Neural cell (in vitro differentiated cells): ENCODE measurements around the gene SLC12A7. TPM values are rescaled to one million over a fixed set of nuclear protein-coding genes. Genes with fewer than 3 reads are reported as not detected.

ENCODE experiments used
- H2AFZ ChIP-seq: fragments of 200-600, 300-800 bp; sonication (generic), shearing (Covaris generic); 2 replicates; pipeline ENCODE4 v1.6.0; 2014; ENCODE audit warnings: low read depth, mild to moderate bottlenecking, antibody characterized with exemption, low read length, moderate library complexity
- H3F3A ChIP-seq: fragments of 200-600 bp; shearing (Covaris generic); 2 replicates; pipeline ENCODE4 v1.6.1; 2016; ENCODE audit warnings: mild to moderate bottlenecking, moderate library complexity, mixed read lengths, antibody characterized with exemption, low read length; ENCODE audit not compliant: insufficient read depth, poor library complexity, severe bottlenecking
- H3K27ac ChIP-seq: fragments of 200-600, 300-800 bp; sonication (generic), shearing (Covaris generic); 2 replicates; pipeline ENCODE4 v1.5.1; 2014; ENCODE audit warnings: mild to moderate bottlenecking, low read length, moderate library complexity
- H3K27me3 ChIP-seq: fragments of 300-800, 200-600 bp; sonication (generic), shearing (Covaris generic); 2 replicates; pipeline ENCODE4 v1.6.0; 2014; ENCODE audit warnings: mild to moderate bottlenecking, low read depth, low read length, moderate library complexity; ENCODE audit not compliant: insufficient read depth
- H3K36me3 ChIP-seq: fragments of 300-800, 200-600 bp; sonication (generic), shearing (Covaris generic); 2 replicates; pipeline ENCODE4 v1.5.1; 2014; ENCODE audit warnings: mild to moderate bottlenecking, antibody characterized with exemption, low read length, moderate library complexity; ENCODE audit not compliant: insufficient read depth
- H3K4me2 ChIP-seq: fragments of 300-800, 200-600 bp; sonication (generic), shearing (Covaris generic); 2 replicates; pipeline ENCODE4 v1.6.0; 2014; ENCODE audit warnings: mild to moderate bottlenecking, low read length
- H3K4me3 ChIP-seq: fragments of 300-800, 200-600 bp; sonication (generic), shearing (Covaris generic); 2 replicates; pipeline ENCODE4 v1.5.1; 2014; ENCODE audit warnings: mild to moderate bottlenecking, low read length, moderate library complexity
- H3K79me2 ChIP-seq: fragments of 200-600 bp; shearing (Covaris generic); replicated peaks from 2 replicates; pipeline ENCODE4 v1.6.0; 2014; ENCODE audit warnings: mild to moderate bottlenecking, low read length, moderate library complexity; ENCODE audit not compliant: insufficient read depth
- H3K9ac ChIP-seq: fragments of 300-800, 200-600 bp; sonication (generic), shearing (Covaris generic); 2 replicates; pipeline ENCODE4 v1.6.1; 2016; ENCODE audit warnings: mild to moderate bottlenecking, low read length, mixed read lengths
- H3K9me2 ChIP-seq: fragments of 200-600 bp; shearing (Covaris generic); 2 replicates; pipeline ENCODE4 v1.6.1; 2016; ENCODE audit warnings: mild to moderate bottlenecking, low read length, mixed read lengths; ENCODE audit not compliant: insufficient read depth
- H3K9me3 ChIP-seq: fragments of 200-600, 300-800 bp; sonication (generic), shearing (Covaris generic); 2 replicates; pipeline ENCODE4 v1.6.1; 2016; ENCODE audit warnings: mild to moderate bottlenecking, mixed run types, low read length, moderate library complexity, mixed read lengths
- H4K20me1 ChIP-seq: fragments of 200-600 bp; shearing (Covaris generic); 2 replicates; pipeline ENCODE4 v1.6.1; 2016; ENCODE audit warnings: mild to moderate bottlenecking, mixed run types; ENCODE audit not compliant: insufficient read depth
- CTCF ChIP-seq: fragments of 450-650 bp; IDR thresholded peaks from 2 replicates; pipeline ENCODE4 v1.5.1; 2014; ENCODE audit warnings: antibody characterized with exemption, mild to moderate bottlenecking, moderate library complexity; ENCODE audit not compliant: poor library complexity, severe bottlenecking
- EP300 ChIP-seq: fragments of 450-650 bp; conservative IDR thresholded peaks from 2 replicates; pipeline ENCODE4 v1.6.1; 2014; ENCODE audit warnings: antibody characterized with exemption, mild to moderate bottlenecking, moderate library complexity; ENCODE audit not compliant: poor library complexity, severe bottlenecking
- EZH2 ChIP-seq: fragments of 200-600, 300-800 bp; shearing (Covaris generic), sonication (generic); IDR thresholded peaks from 2 replicates; pipeline ENCODE4 v1.6.1; 2014; ENCODE audit warnings: antibody characterized with exemption, low read length, borderline replicate concordance, mild to moderate bottlenecking; ENCODE audit not compliant: insufficient read depth, poor library complexity, severe bottlenecking
- MXI1 ChIP-seq: fragments of 450-650 bp; conservative IDR thresholded peaks from 2 replicates; pipeline ENCODE4 v1.6.1; 2014; ENCODE audit warnings: antibody characterized with exemption, mild to moderate bottlenecking; ENCODE audit not compliant: poor library complexity, severe bottlenecking
- POLR2AphosphoS5 ChIP-seq: IDR thresholded peaks from 2 replicates; pipeline ENCODE4 v1.6.1; 2012
- RAD21 ChIP-seq: fragments of 450-650 bp; conservative IDR thresholded peaks from 2 replicates; pipeline ENCODE4 v1.6.1; 2014; ENCODE audit warnings: antibody characterized with exemption, mild to moderate bottlenecking, moderate library complexity
- REST ChIP-seq: IDR thresholded peaks from 2 replicates; pipeline ENCODE4 v1.6.1; 2012; ENCODE audit warnings: borderline replicate concordance
- SMC3 ChIP-seq: fragments of 450-650 bp; conservative IDR thresholded peaks from 2 replicates; pipeline ENCODE4 v1.6.1; 2014; ENCODE audit warnings: antibody characterized with exemption, mild to moderate bottlenecking, moderate library complexity; ENCODE audit not compliant: poor library complexity
- TAF1 ChIP-seq: IDR thresholded peaks from 2 replicates; pipeline ENCODE4 v1.6.1; 2012; ENCODE audit warnings: low read depth
- polyA plus RNA-seq: library from polyadenylated mRNA; depleted of rRNA; stranded (reverse); fragments of >200 nt; gene quantifications from 2 replicates; pipeline ENCODE4 v1.2.3, GENCODE V29; 2014

SLC12A7 gene
- polyA plus RNA-seq, 1 donor from 2014 or later, result 4.5 TPM

GRCh38 chr5:1065143-1065750 is 46.6 kb downstream of the SLC12A7 start:
- Histone ChIP-seq H4K20me1 (no peaks in the 10 kb centered on the region), H3K27me3 (no peaks in the 10 kb centered on the region), H3F3A (no peaks in the 10 kb centered on the region), H3K9me3 (no peaks in the 10 kb centered on the region), H3K36me3 (no peaks in the 10 kb centered on the region), H3K27ac (no peak overlapping the region), H3K9ac (no peak overlapping the region), H3K4me3 (no peak overlapping the region), H3K4me2 (no peak overlapping the region), H2AFZ (no peak overlapping the region), H3K79me2 (no peaks in the 10 kb centered on the region), H3K9me2 (no peaks in the 10 kb centered on the region)
- TF ChIP-seq SMC3, result no peak
- TF ChIP-seq CTCF, result no peak
- TF ChIP-seq TAF1, result no peak
- TF ChIP-seq EZH2, result no peak
- no peak for TF ChIP-seq EP300
- TF ChIP-seq RAD21, result no peak
- no peak for TF ChIP-seq MXI1
- no peak for TF ChIP-seq REST
- no peak for TF ChIP-seq POLR2AphosphoS5

- no peaks in the 10 kb centered on the region for H3K9me2 ChIP-seq
- no peaks in the 10 kb centered on the region for H3K27me3 ChIP-seq
These were observed 47.3 kb downstream of the SLC12A7 start for GRCh38 chr5:1064383-1065142.

More at GRCh38 chr5:1064383-1065142, 47.3 kb downstream of the SLC12A7 start:
- Histone ChIP-seq H3K4me2 (no peak overlapping the region), H3K9ac (no peak overlapping the region), H3F3A (no peaks in the 10 kb centered on the region), H3K9me3 (no peaks in the 10 kb centered on the region), H4K20me1 (no peaks in the 10 kb centered on the region), H3K79me2 (no peaks in the 10 kb centered on the region), H3K36me3 (no peaks in the 10 kb centered on the region), H3K27ac (no peak overlapping the region), H3K4me3 (no peak overlapping the region), H2AFZ (no peak overlapping the region)
- no peak for TF ChIP-seq RAD21
- TF ChIP-seq EP300, result no peak
- TF ChIP-seq POLR2AphosphoS5, result no peak
- TF ChIP-seq TAF1, result no peak
- no peak for TF ChIP-seq EZH2
- no peak for TF ChIP-seq REST
- TF ChIP-seq CTCF, result no peak
- no peak for TF ChIP-seq SMC3
- TF ChIP-seq MXI1, result no peak
